ENCODE results near the gene SEC24D. TPM values are rescaled to one million over a fixed set of nuclear protein-coding genes. Genes with fewer than 3 reads are reported as not detected.

The SEC24D gene
- total RNA-seq, 1 experiment from 2014 or later, result 28.4 TPM

DNA sequence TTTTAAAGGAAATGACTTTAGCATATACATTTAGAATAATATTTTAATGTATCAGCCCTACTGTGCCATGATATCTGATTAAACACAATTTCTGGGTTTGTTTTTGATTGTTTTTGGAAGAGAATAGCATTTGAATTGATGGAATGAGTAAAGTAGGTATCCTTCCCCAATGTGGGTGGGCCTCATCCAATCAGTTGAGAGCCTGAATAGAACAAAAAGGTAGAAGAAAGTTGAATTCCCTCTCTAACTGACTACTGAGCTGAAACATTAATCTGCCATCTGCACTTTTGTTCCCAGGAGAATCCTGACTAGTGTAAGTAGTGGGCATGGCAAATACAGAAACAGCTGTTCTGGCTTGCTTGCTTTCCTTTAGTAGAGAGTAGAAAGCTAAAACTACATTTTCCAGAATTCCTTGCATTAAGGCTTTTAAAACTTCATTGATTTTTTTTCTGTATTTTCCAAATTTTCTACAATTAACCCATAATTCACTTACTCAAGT is 9.7 kb upstream of the SEC24D start:
- no TSS peak for BruUV-seq (replicated peaks)
- TF ChIP-seq, protein P1, sequence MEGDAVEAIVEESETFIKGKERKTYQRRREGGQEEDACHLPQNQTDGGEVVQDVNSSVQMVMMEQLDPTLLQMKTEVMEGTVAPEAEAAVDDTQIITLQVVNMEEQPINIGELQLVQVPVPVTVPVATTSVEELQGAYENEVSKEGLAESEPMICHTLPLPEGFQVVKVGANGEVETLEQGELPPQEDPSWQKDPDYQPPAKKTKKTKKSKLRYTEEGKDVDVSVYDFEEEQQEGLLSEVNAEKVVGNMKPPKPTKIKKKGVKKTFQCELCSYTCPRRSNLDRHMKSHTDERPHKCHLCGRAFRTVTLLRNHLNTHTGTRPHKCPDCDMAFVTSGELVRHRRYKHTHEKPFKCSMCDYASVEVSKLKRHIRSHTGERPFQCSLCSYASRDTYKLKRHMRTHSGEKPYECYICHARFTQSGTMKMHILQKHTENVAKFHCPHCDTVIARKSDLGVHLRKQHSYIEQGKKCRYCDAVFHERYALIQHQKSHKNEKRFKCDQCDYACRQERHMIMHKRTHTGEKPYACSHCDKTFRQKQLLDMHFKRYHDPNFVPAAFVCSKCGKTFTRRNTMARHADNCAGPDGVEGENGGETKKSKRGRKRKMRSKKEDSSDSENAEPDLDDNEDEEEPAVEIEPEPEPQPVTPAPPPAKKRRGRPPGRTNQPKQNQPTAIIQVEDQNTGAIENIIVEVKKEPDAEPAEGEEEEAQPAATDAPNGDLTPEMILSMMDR (IDR thresholded peaks at IDR 0.05; ENCODE audit: unreplicated experiment), result no peak
- H3K4me1 Mint-ChIP-seq (ENCODE audit: low read depth, unreplicated experiment), result peaks cover 7% of the 10 kb centered on the region
- H3K27ac Mint-ChIP-seq (ENCODE audit: unreplicated experiment), result no peak overlapping the region
- intact Hi-C loops (cut with micrococcal nuclease; ENCODE audit: unreplicated experiment), result no loop called here
- H3K9me3 Mint-ChIP-seq (ENCODE audit: low read depth, unreplicated experiment), result no peaks in the 10 kb centered on the region
- CTCF ChIA-PET, result no interaction called here
- DNase-seq, result no peak
- no peaks in the 10 kb centered on the region for H3K27me3 Mint-ChIP-seq (ENCODE audit: unreplicated experiment)
- peaks cover 3% of the 10 kb centered on the region for H3K36me3 Mint-ChIP-seq (ENCODE audit: insufficient read depth, unreplicated experiment)
- H3K4me3 Mint-ChIP-seq (ENCODE audit: low read depth, unreplicated experiment), result no peak overlapping the region

DNA sequence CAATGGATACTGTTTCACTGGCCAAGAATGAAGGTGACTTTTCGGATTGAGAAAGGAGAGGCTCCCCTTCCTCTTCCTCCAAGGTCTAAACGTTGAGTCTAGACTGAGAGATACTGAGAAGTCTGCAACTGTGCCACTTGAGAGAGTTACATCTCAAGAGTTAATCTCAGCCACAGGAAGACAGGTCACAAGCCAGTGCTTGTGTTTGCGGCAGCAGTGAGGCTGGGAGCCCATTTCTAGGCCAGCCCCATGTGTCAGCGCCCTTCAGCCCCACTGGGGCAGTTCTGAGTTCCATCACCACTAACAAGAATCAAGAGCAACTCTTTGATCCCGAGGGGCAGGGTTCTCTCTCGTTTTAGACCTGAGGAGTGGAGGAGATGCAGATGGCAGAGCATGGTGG is 7.3 kb upstream of the SEC24D start:
- no peaks in the 10 kb centered on the region for H3K4me1 Mint-ChIP-seq (ENCODE audit: low read depth, unreplicated experiment)
- H3K27me3 Mint-ChIP-seq (ENCODE audit: unreplicated experiment), result no peaks in the 10 kb centered on the region
- no peaks in the 10 kb centered on the region for H3K36me3 Mint-ChIP-seq (ENCODE audit: insufficient read depth, unreplicated experiment)
- BruUV-seq (replicated peaks), result no TSS peak
- no peaks in the 10 kb centered on the region for H3K9me3 Mint-ChIP-seq (ENCODE audit: low read depth, unreplicated experiment)
- CTCF ChIA-PET, result no interaction called here
- H3K27ac Mint-ChIP-seq (ENCODE audit: unreplicated experiment), result no peak overlapping the region
- TF ChIP-seq, protein P1 (IDR thresholded peaks at IDR 0.05; ENCODE audit: unreplicated experiment), result no peak
- no peak overlapping the region for H3K4me3 Mint-ChIP-seq (ENCODE audit: low read depth, unreplicated experiment)
- intact Hi-C loops (cut with micrococcal nuclease; ENCODE audit: unreplicated experiment), result no loop called here
- DNase-seq, result no peak

DNA sequence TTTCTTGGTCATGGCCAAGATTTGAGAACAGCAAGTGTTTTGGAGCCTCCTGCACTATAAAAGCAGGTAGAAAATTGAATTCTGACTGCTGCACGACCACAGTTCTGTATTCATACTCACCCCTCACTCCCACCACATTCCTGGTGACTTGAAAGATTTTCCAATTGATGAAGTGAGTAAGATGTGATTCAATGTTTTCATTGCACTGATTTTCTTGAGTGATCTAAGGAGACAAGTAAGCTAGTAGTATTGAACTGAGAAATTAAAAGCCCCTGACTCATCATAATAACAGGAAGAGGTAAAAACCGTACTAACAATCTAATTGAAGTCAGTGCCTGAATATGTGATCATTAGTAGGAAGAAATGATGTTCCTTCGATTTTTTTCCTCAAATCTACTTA is 6.1 kb upstream of the SEC24D start:
- BruUV-seq (replicated peaks), result no TSS peak
- no peak for DNase-seq
- intact Hi-C loops (cut with micrococcal nuclease; ENCODE audit: unreplicated experiment), result no loop called here
- no peak overlapping the region for H3K4me3 Mint-ChIP-seq (ENCODE audit: low read depth, unreplicated experiment)
- H3K36me3 Mint-ChIP-seq (ENCODE audit: insufficient read depth, unreplicated experiment), result no peaks in the 10 kb centered on the region
- no peak overlapping the region for H3K27ac Mint-ChIP-seq (ENCODE audit: unreplicated experiment)
- H3K27me3 Mint-ChIP-seq (ENCODE audit: unreplicated experiment), result no peaks in the 10 kb centered on the region
- TF ChIP-seq, protein P1 (IDR thresholded peaks at IDR 0.05; ENCODE audit: unreplicated experiment), result no peak
- CTCF ChIA-PET, result no interaction called here
- no peaks in the 10 kb centered on the region for H3K4me1 Mint-ChIP-seq (ENCODE audit: low read depth, unreplicated experiment)
- H3K9me3 Mint-ChIP-seq (ENCODE audit: low read depth, unreplicated experiment), result no peaks in the 10 kb centered on the region

DNA sequence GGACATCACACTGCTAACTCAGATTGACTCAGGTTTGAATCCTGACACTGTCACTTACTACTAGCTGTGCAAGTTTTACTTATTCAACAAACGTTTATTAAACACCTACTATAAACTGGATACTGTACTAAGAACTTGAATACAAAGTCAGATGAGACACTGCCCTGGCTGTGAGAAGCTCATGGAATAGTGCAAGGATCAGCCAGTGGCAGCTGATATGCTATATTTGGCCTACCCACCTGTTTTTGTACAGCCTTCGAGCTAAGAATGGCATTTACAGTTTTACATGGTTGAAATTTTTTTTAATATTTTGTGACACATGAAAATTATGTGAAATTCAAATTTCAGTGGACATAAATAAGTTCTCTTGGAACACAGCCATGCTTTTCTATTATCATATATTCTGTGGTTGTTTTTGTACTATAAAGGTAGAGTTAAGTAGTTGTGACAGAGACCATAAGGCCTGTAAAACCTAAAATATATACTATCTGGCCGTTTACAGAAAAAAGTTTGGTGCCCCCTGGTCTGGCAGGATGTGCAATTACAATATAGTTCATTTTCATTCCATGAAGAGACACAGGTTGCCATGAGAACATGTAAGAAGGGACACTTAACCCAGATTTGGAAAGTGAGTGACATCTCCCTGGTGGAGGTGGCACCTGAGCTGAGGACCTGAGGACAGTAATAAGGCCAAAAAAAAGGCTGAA is 3.4 kb upstream of the SEC24D start:
- no peaks in the 10 kb centered on the region for H3K9me3 Mint-ChIP-seq (ENCODE audit: low read depth, unreplicated experiment)
- CTCF ChIA-PET, result no interaction called here

More for the DNA sequence above, 3.4 kb upstream of the SEC24D start:
- intact Hi-C loops (cut with micrococcal nuclease; ENCODE audit: unreplicated experiment), result no loop called here
- no peaks in the 10 kb centered on the region for H3K27me3 Mint-ChIP-seq (ENCODE audit: unreplicated experiment)
- no peak for DNase-seq
- H3K27ac Mint-ChIP-seq (ENCODE audit: unreplicated experiment), result no peak overlapping the region
- peaks cover 21% of the 10 kb centered on the region for H3K36me3 Mint-ChIP-seq (ENCODE audit: insufficient read depth, unreplicated experiment)
- H3K4me1 Mint-ChIP-seq (ENCODE audit: low read depth, unreplicated experiment), result no peaks in the 10 kb centered on the region
- TF ChIP-seq, protein P1 (IDR thresholded peaks at IDR 0.05; ENCODE audit: unreplicated experiment), result no peak
- BruUV-seq (replicated peaks), result no TSS peak
- H3K4me3 Mint-ChIP-seq (ENCODE audit: low read depth, unreplicated experiment), result no peak overlapping the region

All from Calu3 (cell line).